K562 (cell line): ENCODE data around the gene JUN. TPM values are rescaled to one million over a fixed set of nuclear protein-coding genes. Genes with fewer than 3 reads are reported as not detected.

Experiments
- DEAF1 ChIP-seq: fragments of 450-650 bp; formaldehyde crosslinking; IDR thresholded peaks from 2 replicates; pipeline ENCODE4 v1.4.0; 2020; ENCODE audit warnings: mild to moderate bottlenecking, moderate library complexity
- FOXM1 ChIP-seq, 2 experiments: fragments of 450-650 bp in 1 of 2; sonication (generic) in 1 of 2; formaldehyde crosslinking in 1 of 2; IDR thresholded peaks; 2 replicates each; pipeline versions ENCODE4 v1.6.1 to v1.9.0; 2017 to 2022; ENCODE audit warnings: low read depth in 2 of 2, mild to moderate bottlenecking in 2 of 2, missing genetic modification reagents in 1 of 2, moderate library complexity in 1 of 2
- FOXP1 ChIP-seq: sonication (generic); formaldehyde crosslinking; IDR thresholded peaks from 2 replicates; pipeline ENCODE4 v1.8.0; 2022; ENCODE audit warnings: mild to moderate bottlenecking, missing genetic modification reagents
- GABPB2 ChIP-seq: fragments of 250-450 bp; sonication (Bioruptor Pico); conservative IDR thresholded peaks from 2 replicates; pipeline ENCODE4 v1.5.1; 2021; ENCODE audit warnings: mild to moderate bottlenecking
- KDM4B ChIP-seq, 2 experiments: fragments of 450-650 bp in 1 of 2; sonication (generic) in 1 of 2; IDR thresholded peaks; 2 replicates each; pipeline ENCODE4 v1.6.1; 2016 to 2017; ENCODE audit warnings: borderline replicate concordance in 2 of 2, antibody characterized with exemption in 1 of 2, low read depth in 1 of 2, mild to moderate bottlenecking in 1 of 2
- NCOA6 ChIP-seq: fragments of 450-650 bp; IDR thresholded peaks from 2 replicates; pipeline ENCODE4 v1.6.1; 2017; ENCODE audit warnings: mild to moderate bottlenecking
- NELFE ChIP-seq: IDR thresholded peaks from 2 replicates; pipeline ENCODE4 v1.6.1; 2011; ENCODE audit warnings: mild to moderate bottlenecking; ENCODE audit not compliant: insufficient read depth, insufficient read length
- PATZ1 ChIP-seq: fragments of 250-450 bp; sonication (Bioruptor Pico); IDR thresholded peaks from 2 replicates; pipeline ENCODE4 v1.5.0; 2020; ENCODE audit warnings: mild to moderate bottlenecking, borderline replicate concordance
- POU5F1 ChIP-seq: fragments of 150-350 bp; IDR thresholded peaks from 2 replicates; pipeline ENCODE4 v1.6.1; 2014; ENCODE audit warnings: borderline replicate concordance, low read length, low read depth, mild to moderate bottlenecking; ENCODE audit not compliant: partially characterized antibody
- SMAD3 ChIP-seq: fragments of 450-650 bp; formaldehyde crosslinking; conservative IDR thresholded peaks from 2 replicates; pipeline ENCODE4 v1.4.0; 2020; ENCODE audit warnings: mild to moderate bottlenecking
- SMARCA4 ChIP-seq: fragments of 450-650 bp; IDR thresholded peaks from 2 replicates; pipeline ENCODE4 v1.6.1; 2016
- SPI1 ChIP-seq: IDR thresholded peaks from 2 replicates; pipeline ENCODE4 v1.6.1; 2011; ENCODE audit warnings: low read depth, low read length, control low read depth, borderline replicate concordance
- TEAD2 ChIP-seq: fragments of 450-650 bp; IDR thresholded peaks from 2 replicates; pipeline ENCODE4 v1.6.1; 2016; ENCODE audit warnings: missing genetic modification characterization, control low read depth, missing compliant biosample characterization
- THAP12 ChIP-seq: fragments of 250-450 bp; sonication (Bioruptor Pico); IDR thresholded peaks from 2 replicates; pipeline ENCODE4 v1.9.0; 2021; ENCODE audit warnings: mild to moderate bottlenecking, inconsistent platforms
- XRCC5 ChIP-seq: fragments of 200-400 bp; formaldehyde crosslinking; IDR thresholded peaks from 2 replicates; pipeline ENCODE4 v1.6.1; 2017; ENCODE audit warnings: low read depth, mild to moderate bottlenecking, low read length
- ZNF511 ChIP-seq: sonication (generic); formaldehyde crosslinking; IDR thresholded peaks from 2 replicates; pipeline ENCODE4 v1.8.0; 2022; ENCODE audit warnings: mild to moderate bottlenecking, missing genetic modification reagents
- ZNF695 ChIP-seq: fragments of 450-650 bp; formaldehyde crosslinking; IDR thresholded peaks from 2 replicates; pipeline ENCODE4 v1.4.0; 2020; ENCODE audit warnings: mild to moderate bottlenecking, moderate library complexity
- polyA plus RNA-seq, 8 experiments: library from polyadenylated mRNA; depleted of rRNA in 4 of 8; stranded (reverse) in 5 of 8; unstranded in 3 of 8; fragments of >200 nt; fragmentation: Nextera tagmentation in 2 of 8; fragmentation: Illumina TruSeq in 1 of 8; extraction: Ambion mirVana in 2 of 8; extraction: Trizol in 1 of 8; gene quantifications; 2 replicates each; pipeline versions ENCODE4 v1.2.1 to v1.2.3, GENCODE V29; 2011 to 2014; ENCODE audit warnings: inconsistent platforms in 1 of 8, missing spikeins in 1 of 8
- total RNA-seq, 7 experiments: library from RNA; depleted of rRNA in 6 of 7; stranded (reverse); fragments of >200 nt in 6 of 7; fragmentation: Illumina TruSeq in 2 of 7; extraction: Trizol in 2 of 7; gene quantifications; 2 replicates each; pipeline versions ENCODE4 v1.2.1 to v1.2.3, GENCODE V29; 2011 to 2021; ENCODE audit warnings: low replicate concordance in 1 of 7
- TF ChIP-seq, protein P1 (sequence below), 2 experiments: fragments of 450-650 bp in 1 of 2; sonication (generic) in 1 of 2; formaldehyde crosslinking in 1 of 2; IDR thresholded peaks in 1 of 2; conservative IDR thresholded peaks in 1 of 2; 2 replicates each; pipeline versions ENCODE4 v1.6.1 to v1.8.1; 2016 to 2023; ENCODE audit warnings: mild to moderate bottlenecking in 2 of 2, moderate library complexity in 2 of 2, inconsistent platforms in 1 of 2, missing genetic modification reagents in 1 of 2

The JUN gene
- total and polyA plus RNA-seq, 9 of the 15 experiments (the other 6 are each of a cell fraction or from before 2014, with no cell fraction given) = 0.32 to 23.4 (median 4.0) TPM

- TF ChIP-seq DEAF1 (CRISPR knock-in tag) (0 out of 2 replicates have a peak, but pooled peaks have one; percentile 7), FOXP1 (CRISPR knock-in tag) (no peak; the same call in 1 of the 2 replicates), PATZ1 (CRISPR knock-in tag) (no peak), THAP12 (CRISPR knock-in tag) (no peak), ZNF695 (CRISPR knock-in tag) (no peak), ZNF511 (no peak), KDM4B (IDR thresholded peaks at IDR 0.05; ENCODE audit: borderline replicate concordance in 2 of 2, low read depth in 1 of 2) (no peak), NCOA6 (no peak), SPI1 (no peak), TEAD2 (tag) (no peak), FOXM1 (IDR thresholded peaks at IDR 0.05; ENCODE audit: low read depth) (no peak), FOXM1 (CRISPR knock-in tag; IDR thresholded peaks at IDR 0.05; ENCODE audit: low read depth) (peak; percentile 82; the same call in 1 of the 2 replicates), NELFE (peak; percentile 89), XRCC5 (no peak), SMAD3 (CRISPR knock-in tag) (peak; percentile 61; the same call in 1 of the 2 replicates), GABPB2 (CRISPR knock-in tag) (no peak), SMARCA4 (no peak), POU5F1 (no peak)
- TF ChIP-seq, protein P1, sequence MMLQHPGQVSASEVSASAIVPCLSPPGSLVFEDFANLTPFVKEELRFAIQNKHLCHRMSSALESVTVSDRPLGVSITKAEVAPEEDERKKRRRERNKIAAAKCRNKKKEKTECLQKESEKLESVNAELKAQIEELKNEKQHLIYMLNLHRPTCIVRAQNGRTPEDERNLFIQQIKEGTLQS (IDR thresholded peaks at IDR 0.05) = no peak
- TF ChIP-seq, protein P1 (CRISPR knock-in tag; conservative IDR thresholded peaks at IDR 0.05) = no peak
These were observed 506 bp downstream of the JUN start (continued) for GRCh38 chr1:58783090-58783992.
